ENCODE data around the gene TPD52L1. TPM values are rescaled to one million over a fixed set of nuclear protein-coding genes. Genes with fewer than 3 reads are reported as not detected.

The TPD52L1 gene
- total and polyA plus RNA-seq, 2 of the 13 experiments (the other 11 are each of a cell fraction or from before 2014, with no cell fraction given), result 0.49 to 0.53 TPM

GRCh38 chr6:125257351-125257750, 103.8 kb downstream of the TPD52L1 start (continued):
- TF ChIP-seq AHDC1 (CRISPR knock-in tag; IDR thresholded peaks at IDR 0.05; ENCODE audit: borderline replicate concordance), result no peak

GRCh38 chr6:125258651-125259353, 105.2 kb downstream of the TPD52L1 start:
- ChIA-PET CTCF (ENCODE audit: low intra/inter-chr PET ratio, low total read pairs) (no interaction called here), POLR2A (no interaction called here)
- WGBS (ENCODE audit: low lambda C conversion rate), result 3% methylated on average over 2 of the region's 2 CpGs
- no peak for TF ChIP-seq CCAR2 (optimal IDR thresholded peaks at IDR 0.05; ENCODE audit: low read depth, low read length)
- TF ChIP-seq ZNF224 (CRISPR knock-in tag; IDR thresholded peaks at IDR 0.05), result no peak
- H3K36me3 ChIP-seq (replicated peaks in 1 of 2; ENCODE audit: control insufficient read depth in 1 of 2, insufficient read depth in 2 of 2, low read length in 2 of 2), result no peaks in the 10 kb centered on the region
- no peak overlapping the region for H3K4me3 ChIP-seq (replicated peaks in 1 of 3; ENCODE audit: insufficient read depth in 1 of 3, low read depth in 2 of 3, low read length in 3 of 3)
- no peak overlapping the region for H3K9ac ChIP-seq (ENCODE audit: insufficient read depth, low read depth, low read length)
- BruUV-seq (replicated peaks), result no TSS peak
- H3K9me3 ChIP-seq (ENCODE audit: low read length), result no peaks in the 10 kb centered on the region
- H3K79me2 ChIP-seq (ENCODE audit: insufficient read depth, low read length), result no peaks in the 10 kb centered on the region
- no peaks in the 10 kb centered on the region for H4K20me1 ChIP-seq (ENCODE audit: insufficient read depth, low read length)
- no peak overlapping the region for H3K27ac ChIP-seq (ENCODE audit: extremely low read length, insufficient read depth, low read length)
- in situ Hi-C loops (cut with HindIII; ENCODE audit: extremely low pct_ligation_motif_present, low pct_unique_long_range_greater_than_20kb), result no loop called here
- no peaks in the 10 kb centered on the region for H3K4me1 ChIP-seq (ENCODE audit: insufficient read depth, low read length)
- H3K27me3 ChIP-seq (ENCODE audit: control insufficient read depth in 1 of 2, insufficient read depth in 2 of 2, low read length in 2 of 2), result no peaks in the 10 kb centered on the region
- no peak for FAIRE-seq
- no peak overlapping the region for H3K4me2 ChIP-seq (ENCODE audit: low read depth, low read length)
- DNase-seq (ENCODE audit: low spot score), result no peak
- H2AFZ ChIP-seq (ENCODE audit: low read length), result no peak overlapping the region
- intact Hi-C loops (cut with micrococcal nuclease; ENCODE audit: unreplicated experiment), result no loop called here
- ATAC-seq, result no peak
